Measurements from ENCODE around the gene TSPAN8. TPM values are rescaled to one million over a fixed set of nuclear protein-coding genes. Genes with fewer than 3 reads are reported as not detected.

Gene TSPAN8
- total and polyA plus RNA-seq, 11 donors: 0.23 to 1.5 (median 0.27) TPM; not detected in 6

GRCh38 chr12:71075743-71076142, 82.1 kb downstream of the TSPAN8 start:
- DNase-seq (no peak), ATAC-seq (no peak)
- H3K36me3 ChIP-seq: no peaks in the 10 kb centered on the region
- WGBS, 4 donors: 75 to 88% (median 80%) methylated on average over 2 of the region's 2 CpGs
- TF ChIP-seq, protein P1, sequence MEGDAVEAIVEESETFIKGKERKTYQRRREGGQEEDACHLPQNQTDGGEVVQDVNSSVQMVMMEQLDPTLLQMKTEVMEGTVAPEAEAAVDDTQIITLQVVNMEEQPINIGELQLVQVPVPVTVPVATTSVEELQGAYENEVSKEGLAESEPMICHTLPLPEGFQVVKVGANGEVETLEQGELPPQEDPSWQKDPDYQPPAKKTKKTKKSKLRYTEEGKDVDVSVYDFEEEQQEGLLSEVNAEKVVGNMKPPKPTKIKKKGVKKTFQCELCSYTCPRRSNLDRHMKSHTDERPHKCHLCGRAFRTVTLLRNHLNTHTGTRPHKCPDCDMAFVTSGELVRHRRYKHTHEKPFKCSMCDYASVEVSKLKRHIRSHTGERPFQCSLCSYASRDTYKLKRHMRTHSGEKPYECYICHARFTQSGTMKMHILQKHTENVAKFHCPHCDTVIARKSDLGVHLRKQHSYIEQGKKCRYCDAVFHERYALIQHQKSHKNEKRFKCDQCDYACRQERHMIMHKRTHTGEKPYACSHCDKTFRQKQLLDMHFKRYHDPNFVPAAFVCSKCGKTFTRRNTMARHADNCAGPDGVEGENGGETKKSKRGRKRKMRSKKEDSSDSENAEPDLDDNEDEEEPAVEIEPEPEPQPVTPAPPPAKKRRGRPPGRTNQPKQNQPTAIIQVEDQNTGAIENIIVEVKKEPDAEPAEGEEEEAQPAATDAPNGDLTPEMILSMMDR (IDR thresholded peaks at IDR 0.05): no peak
- TF ChIP-seq POLR2A (IDR thresholded peaks at IDR 0.05): no peak
- H3K27ac ChIP-seq: no peak overlapping the region
- intact Hi-C loops (cut with DNase I): no loop called here
- no peaks in the 10 kb centered on the region for H3K27me3 ChIP-seq
- H3K9me3 ChIP-seq: no peaks in the 10 kb centered on the region
- no peaks in the 10 kb centered on the region for H3K4me1 ChIP-seq
- H3K4me3 ChIP-seq: no peak overlapping the region

Other genes with a start within 250 kb of the TSPAN8 start
- gene PTPRR, start 237.3 kb downstream of the TSPAN8 start, total RNA-seq: 1 to 10 TPM in 1 of 9 donors, under 1 TPM in 7, not detected in 1; 0.21 to 1.0 (median 0.40) TPM
- under 1 TPM; 0.30 to 0.58 TPM for gene PTPRR, start 237.3 kb downstream of the TSPAN8 start, polyA plus RNA-seq

All from heart left ventricle (tissue), 16 donors.